Loucy (cell line): ENCODE measurements around the gene TRIM33.

Source experiments
- EZH2phosphoT487 ChIP-seq: fragments of 200-600 bp; IDR thresholded peaks from 2 replicates; pipeline ENCODE4 v1.6.1; 2018; ENCODE audit warnings: antibody characterized with exemption, mild to moderate bottlenecking, moderate library complexity, borderline replicate concordance
- TF ChIP-seq, protein P1 (sequence below): fragments of 200-600 bp; sonication (generic); conservative IDR thresholded peaks from 2 replicates; pipeline ENCODE4 v1.5.1; 2014; ENCODE audit warnings: mild to moderate bottlenecking, antibody characterized with exemption, low read length

DNA sequence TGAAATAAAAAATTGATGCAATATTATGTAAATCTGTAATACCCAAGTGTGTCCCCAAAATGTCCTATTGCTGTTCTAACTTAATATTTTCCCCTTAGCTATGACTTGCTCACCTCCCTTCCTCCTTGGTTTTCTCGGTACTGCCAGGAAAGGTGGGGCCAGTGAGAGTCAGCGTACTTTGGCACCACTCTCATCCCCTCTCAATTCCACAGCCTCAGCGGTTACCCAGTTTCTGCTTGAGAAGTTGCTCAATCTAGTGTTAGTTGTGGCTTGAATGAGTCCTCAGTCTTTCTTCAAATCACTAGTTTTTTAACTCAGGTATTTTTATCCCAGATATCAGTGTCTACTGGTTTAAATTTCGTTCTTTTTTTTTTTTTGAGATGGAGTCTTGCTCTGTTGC is 38.1 kb upstream of the TRIM33 start:
- TF ChIP-seq, protein P1, sequence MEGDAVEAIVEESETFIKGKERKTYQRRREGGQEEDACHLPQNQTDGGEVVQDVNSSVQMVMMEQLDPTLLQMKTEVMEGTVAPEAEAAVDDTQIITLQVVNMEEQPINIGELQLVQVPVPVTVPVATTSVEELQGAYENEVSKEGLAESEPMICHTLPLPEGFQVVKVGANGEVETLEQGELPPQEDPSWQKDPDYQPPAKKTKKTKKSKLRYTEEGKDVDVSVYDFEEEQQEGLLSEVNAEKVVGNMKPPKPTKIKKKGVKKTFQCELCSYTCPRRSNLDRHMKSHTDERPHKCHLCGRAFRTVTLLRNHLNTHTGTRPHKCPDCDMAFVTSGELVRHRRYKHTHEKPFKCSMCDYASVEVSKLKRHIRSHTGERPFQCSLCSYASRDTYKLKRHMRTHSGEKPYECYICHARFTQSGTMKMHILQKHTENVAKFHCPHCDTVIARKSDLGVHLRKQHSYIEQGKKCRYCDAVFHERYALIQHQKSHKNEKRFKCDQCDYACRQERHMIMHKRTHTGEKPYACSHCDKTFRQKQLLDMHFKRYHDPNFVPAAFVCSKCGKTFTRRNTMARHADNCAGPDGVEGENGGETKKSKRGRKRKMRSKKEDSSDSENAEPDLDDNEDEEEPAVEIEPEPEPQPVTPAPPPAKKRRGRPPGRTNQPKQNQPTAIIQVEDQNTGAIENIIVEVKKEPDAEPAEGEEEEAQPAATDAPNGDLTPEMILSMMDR: no peak
- TF ChIP-seq EZH2phosphoT487: no peak
